ENCODE data around the gene CLK4. TPM values are rescaled to one million over a fixed set of nuclear protein-coding genes. Genes with fewer than 3 reads are reported as not detected.

The CLK4 gene
- total RNA-seq, 1 experiment from 2014 or later: 9.8 TPM

DNA sequence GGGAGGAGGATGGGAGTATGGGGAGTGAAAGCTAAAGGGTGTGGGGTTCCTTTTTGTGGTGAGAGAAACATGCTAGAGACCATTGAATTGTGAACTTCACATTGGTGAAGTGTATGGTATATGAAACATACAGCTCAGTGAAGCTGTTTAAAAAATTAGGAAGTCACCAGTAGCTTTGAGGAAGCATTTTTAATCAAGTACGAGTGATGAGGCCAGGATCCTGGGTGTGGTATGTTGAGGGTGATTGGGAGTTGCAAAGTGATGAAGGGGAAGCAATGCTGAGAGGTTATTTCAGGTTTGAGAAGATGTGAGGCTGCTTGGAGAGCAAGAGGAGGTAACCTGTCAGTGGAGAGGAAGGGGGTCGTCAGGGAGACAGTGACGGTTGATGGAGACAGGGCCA is 22.7 kb upstream of the CLK4 start:
- RAD21 ChIA-PET (ENCODE audit: low non-redundant PET in 1 of 2, low total read pairs in 2 of 2, uncharacterized antibody in 2 of 2, unreplicated experiment in 2 of 2): no interaction called here
- CTCF ChIA-PET: no interaction called here

More for the DNA sequence above, 22.7 kb upstream of the CLK4 start:
- no peak overlapping the region for H3K4me3 ChIP-seq (replicated peaks in 1 of 2; ENCODE audit: low read depth in 1 of 2, low read length in 2 of 2)
- no peak overlapping the region for H3K9ac ChIP-seq (ENCODE audit: low read length)
- no TSS peak for BruUV-seq (replicated peaks)
- H3K4me2 ChIP-seq (ENCODE audit: low read length): no peak overlapping the region
- POLR2A ChIA-PET: no interaction called here
- TF ChIP-seq SP1 (IDR thresholded peaks at IDR 0.05; ENCODE audit: low read depth): no peak
- TF ChIP-seq, protein P1, sequence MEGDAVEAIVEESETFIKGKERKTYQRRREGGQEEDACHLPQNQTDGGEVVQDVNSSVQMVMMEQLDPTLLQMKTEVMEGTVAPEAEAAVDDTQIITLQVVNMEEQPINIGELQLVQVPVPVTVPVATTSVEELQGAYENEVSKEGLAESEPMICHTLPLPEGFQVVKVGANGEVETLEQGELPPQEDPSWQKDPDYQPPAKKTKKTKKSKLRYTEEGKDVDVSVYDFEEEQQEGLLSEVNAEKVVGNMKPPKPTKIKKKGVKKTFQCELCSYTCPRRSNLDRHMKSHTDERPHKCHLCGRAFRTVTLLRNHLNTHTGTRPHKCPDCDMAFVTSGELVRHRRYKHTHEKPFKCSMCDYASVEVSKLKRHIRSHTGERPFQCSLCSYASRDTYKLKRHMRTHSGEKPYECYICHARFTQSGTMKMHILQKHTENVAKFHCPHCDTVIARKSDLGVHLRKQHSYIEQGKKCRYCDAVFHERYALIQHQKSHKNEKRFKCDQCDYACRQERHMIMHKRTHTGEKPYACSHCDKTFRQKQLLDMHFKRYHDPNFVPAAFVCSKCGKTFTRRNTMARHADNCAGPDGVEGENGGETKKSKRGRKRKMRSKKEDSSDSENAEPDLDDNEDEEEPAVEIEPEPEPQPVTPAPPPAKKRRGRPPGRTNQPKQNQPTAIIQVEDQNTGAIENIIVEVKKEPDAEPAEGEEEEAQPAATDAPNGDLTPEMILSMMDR (IDR thresholded peaks at IDR 0.05 in 2 of 3, conservative IDR thresholded peaks at IDR 0.05 in 1 of 3; ENCODE audit: borderline replicate concordance in 1 of 3, insufficient read depth in 1 of 3, low read depth in 2 of 3, low read length in 2 of 3): no peak
- no peak for TF ChIP-seq SIN3A (IDR thresholded peaks at IDR 0.05; ENCODE audit: low read depth)
- TF ChIP-seq, protein P2, sequence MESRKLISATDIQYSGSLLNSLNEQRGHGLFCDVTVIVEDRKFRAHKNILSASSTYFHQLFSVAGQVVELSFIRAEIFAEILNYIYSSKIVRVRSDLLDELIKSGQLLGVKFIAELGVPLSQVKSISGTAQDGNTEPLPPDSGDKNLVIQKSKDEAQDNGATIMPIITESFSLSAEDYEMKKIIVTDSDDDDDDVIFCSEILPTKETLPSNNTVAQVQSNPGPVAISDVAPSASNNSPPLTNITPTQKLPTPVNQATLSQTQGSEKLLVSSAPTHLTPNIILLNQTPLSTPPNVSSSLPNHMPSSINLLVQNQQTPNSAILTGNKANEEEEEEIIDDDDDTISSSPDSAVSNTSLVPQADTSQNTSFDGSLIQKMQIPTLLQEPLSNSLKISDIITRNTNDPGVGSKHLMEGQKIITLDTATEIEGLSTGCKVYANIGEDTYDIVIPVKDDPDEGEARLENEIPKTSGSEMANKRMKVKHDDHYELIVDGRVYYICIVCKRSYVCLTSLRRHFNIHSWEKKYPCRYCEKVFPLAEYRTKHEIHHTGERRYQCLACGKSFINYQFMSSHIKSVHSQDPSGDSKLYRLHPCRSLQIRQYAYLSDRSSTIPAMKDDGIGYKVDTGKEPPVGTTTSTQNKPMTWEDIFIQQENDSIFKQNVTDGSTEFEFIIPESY (IDR thresholded peaks at IDR 0.05; ENCODE audit: extremely low read depth, insufficient replicate concordance, low read length): no peak
- TF ChIP-seq EGR1 (IDR thresholded peaks at IDR 0.05; ENCODE audit: low read depth): no peak
- no peak for TF ChIP-seq FOSL1 (IDR thresholded peaks at IDR 0.05; ENCODE audit: low read depth)
- TF ChIP-seq ZFX (IDR thresholded peaks at IDR 0.05): no peak
- TF ChIP-seq REST (IDR thresholded peaks at IDR 0.05; ENCODE audit: low read depth): no peak
- no peak for TF ChIP-seq TCF7L2 (IDR thresholded peaks at IDR 0.05; ENCODE audit: borderline replicate concordance, extremely low read depth, insufficient read depth, insufficient read length)
- TF ChIP-seq, protein P3, sequence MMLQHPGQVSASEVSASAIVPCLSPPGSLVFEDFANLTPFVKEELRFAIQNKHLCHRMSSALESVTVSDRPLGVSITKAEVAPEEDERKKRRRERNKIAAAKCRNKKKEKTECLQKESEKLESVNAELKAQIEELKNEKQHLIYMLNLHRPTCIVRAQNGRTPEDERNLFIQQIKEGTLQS (IDR thresholded peaks at IDR 0.05): no peak
- no peak for TF ChIP-seq SRF (IDR thresholded peaks at IDR 0.05; ENCODE audit: low read depth)
- TF ChIP-seq CBX3 (IDR thresholded peaks at IDR 0.05; ENCODE audit: low read depth): no peak
- TF ChIP-seq EZH2 (IDR thresholded peaks at IDR 0.05): no peak
- no peaks in the 10 kb centered on the region for H3K9me3 ChIP-seq (ENCODE audit: control insufficient read depth in 1 of 2, insufficient read depth in 1 of 2, low read depth in 1 of 2, low read length in 2 of 2)
- ATAC-seq (no peak), DNase-seq (ENCODE audit: low read depth, low spot score) (no peak)
- intact Hi-C loops (cut with micrococcal nuclease): no loop called here
- H3K79me2 ChIP-seq (ENCODE audit: insufficient read depth, low read length): no peaks in the 10 kb centered on the region
- no peak overlapping the region for H2AFZ ChIP-seq (ENCODE audit: low read depth, low read length, poor library complexity, severe bottlenecking)
- H3K36me3 ChIP-seq (ENCODE audit: control insufficient read depth in 1 of 2, insufficient read depth in 2 of 2, low read length in 2 of 2): no peaks in the 10 kb centered on the region
- H3K4me1 ChIP-seq (ENCODE audit: control insufficient read depth in 1 of 2, insufficient read depth in 2 of 2, low read length in 2 of 2): no peaks in the 10 kb centered on the region; a peak in 1 of 4 replicates
- no peaks in the 10 kb centered on the region for H3K9me2 ChIP-seq (ENCODE audit: insufficient read depth)
- no peak overlapping the region for H3K27ac ChIP-seq (ENCODE audit: low read depth, low read length)
- H4K20me1 ChIP-seq (ENCODE audit: insufficient read depth): no peaks in the 10 kb centered on the region
- no peaks in the 10 kb centered on the region for H3K27me3 ChIP-seq (ENCODE audit: insufficient read depth, low read length)
